Myocyte (in vitro differentiated cells): ENCODE results near the gene BCAS3. TPM values are rescaled to one million over a fixed set of nuclear protein-coding genes. Genes with fewer than 3 reads are reported as not detected.
A peak's percentile ranks its signal among the peaks of the same experiment; 100 is the strongest.
"Not testable (repeated sequence)": the region's sequence is repeated elsewhere in the genome, so short reads cannot be mapped to it uniquely, and the experiment has no call there.

Source experiments
- DNase-seq: peaks from one replicate; pipeline ENCODE4 v3.0.0-alpha.2; 2012; ENCODE audit warnings: low read depth
- total RNA-seq: library from RNA; depleted of rRNA; stranded (reverse); fragments of >200 nt; gene quantifications from 2 replicates; pipeline ENCODE4 v1.2.3, GENCODE V29; 2014

Gene BCAS3
- total RNA-seq, 1 donor from 2014 or later = 18.1 TPM

DNA sequence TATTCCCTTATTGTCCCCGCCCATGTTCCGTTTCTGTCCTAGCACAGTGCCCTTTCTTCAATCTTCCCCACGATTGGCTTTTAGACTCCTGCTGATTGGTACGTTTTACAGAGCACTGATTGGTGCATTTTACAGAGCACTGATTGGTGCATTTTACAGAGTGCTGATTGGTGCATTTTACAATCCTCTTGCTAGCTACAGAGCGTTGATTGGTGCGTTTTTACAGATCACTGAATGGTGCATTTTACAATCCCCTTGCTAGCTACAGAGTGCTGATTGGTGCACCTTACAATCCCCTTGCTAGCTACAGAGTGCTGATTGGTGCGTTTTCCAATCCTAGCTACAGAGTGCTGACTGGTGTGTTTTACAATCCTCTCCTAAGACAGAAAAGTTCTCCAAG lies 3.0 kb upstream of the BCAS3 start:
- DNase-seq = not testable (repeated sequence)

DNA sequence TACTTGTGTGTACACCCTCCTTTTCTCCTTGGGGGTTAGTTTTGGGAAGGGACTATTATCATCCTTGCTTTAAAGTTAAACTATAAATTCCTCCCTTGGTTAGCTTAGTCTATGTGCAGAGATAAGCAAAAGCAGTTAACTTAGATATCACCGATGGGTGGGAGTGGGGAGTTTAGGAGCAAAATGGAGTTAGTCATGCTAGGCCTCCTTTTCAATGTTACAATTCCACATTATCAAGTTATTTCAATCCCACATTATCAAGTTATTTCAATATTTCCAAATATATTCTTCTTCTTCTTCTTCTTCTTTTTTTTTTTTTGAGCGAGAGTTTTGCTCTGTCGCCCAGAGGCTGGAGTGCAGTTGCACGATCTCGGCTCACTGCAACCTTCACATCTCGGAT lies 1.7 kb upstream of the BCAS3 start:
- no peak for DNase-seq

DNA sequence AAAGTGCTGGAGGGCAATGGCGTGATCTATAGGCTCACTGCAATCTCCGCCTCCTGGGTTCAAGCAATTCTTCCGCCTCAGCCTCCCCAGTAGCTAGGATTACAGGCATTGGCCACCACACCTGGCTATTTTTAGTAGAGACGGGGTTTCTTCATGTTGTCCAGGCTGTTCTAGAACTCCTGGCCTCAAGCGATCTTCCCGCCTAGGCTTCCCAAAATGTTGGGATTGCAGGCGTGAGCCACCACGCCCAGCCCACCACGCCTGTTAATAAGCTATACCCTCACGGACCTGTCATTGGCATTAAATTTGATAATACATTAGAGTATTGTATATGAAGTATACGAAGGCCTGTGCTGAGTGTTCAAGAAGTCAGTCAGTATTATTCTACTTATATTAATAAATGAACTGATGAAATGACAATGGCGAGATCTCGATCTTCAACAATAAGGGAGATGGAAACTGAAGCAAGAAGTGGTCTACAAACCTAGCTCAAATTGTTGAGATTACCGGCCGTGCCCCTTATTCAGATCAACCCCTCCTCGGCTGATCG lies 818 bp upstream of the BCAS3 start:
- DNase-seq = no peak

DNA sequence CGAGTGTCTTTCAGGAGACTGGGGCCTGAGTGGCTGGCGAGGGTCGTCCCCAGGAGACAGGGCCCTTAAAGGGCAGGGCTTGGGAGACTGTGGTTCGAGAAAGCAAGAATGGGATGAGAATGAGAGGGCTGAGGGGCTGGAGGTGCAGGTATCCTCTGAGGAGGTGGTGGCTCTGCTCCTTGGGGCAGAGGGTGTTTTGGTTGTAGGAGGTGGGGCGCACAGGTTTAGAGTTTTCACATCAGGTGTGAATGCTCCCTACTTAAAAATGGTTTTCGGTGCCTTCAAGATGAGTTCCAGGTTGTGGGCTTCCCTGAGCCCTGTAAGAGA lies 430 bp downstream of the BCAS3 start:
- no peak for DNase-seq

DNA sequence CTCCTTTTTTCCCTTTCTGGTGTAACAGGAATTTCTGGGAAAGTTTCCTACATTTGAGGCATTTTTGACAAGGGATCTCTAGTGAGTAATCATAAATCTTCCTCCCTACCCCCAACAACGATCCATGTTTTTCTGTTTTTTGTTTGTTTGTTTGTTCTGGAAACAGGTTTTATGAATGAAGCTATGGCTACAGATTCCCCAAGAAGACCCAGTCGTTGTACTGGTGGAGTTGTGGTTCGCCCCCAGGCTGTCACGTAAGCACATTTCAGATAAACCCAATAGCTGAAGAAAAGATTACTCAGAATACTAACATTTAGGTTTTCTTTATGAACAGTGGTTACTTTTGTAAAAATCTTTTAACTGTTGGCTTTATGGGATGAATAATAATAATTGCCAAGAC lies 1.6 kb downstream of the BCAS3 start:
- no peak for DNase-seq

DNA sequence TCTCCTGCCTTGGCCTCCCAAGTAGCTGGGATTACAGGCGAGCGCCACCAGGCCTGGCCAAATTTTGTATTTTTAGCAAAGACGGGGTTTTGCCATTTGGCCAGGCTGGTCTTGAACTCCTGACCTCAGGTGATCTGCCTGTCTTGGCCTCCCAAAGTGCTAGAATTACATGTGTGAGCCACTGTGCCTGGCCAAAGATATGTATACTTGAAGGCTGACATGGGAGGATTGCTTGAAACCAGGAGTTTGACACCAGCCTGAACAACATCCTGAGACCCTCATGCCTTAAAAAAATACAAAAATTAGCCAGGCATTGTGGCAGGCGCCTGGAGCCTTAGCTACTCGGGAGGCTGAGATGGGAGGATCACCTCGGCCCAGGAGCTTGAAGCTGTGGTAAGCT lies 3.1 kb downstream of the BCAS3 start:
- DNase-seq = no peak

DNA sequence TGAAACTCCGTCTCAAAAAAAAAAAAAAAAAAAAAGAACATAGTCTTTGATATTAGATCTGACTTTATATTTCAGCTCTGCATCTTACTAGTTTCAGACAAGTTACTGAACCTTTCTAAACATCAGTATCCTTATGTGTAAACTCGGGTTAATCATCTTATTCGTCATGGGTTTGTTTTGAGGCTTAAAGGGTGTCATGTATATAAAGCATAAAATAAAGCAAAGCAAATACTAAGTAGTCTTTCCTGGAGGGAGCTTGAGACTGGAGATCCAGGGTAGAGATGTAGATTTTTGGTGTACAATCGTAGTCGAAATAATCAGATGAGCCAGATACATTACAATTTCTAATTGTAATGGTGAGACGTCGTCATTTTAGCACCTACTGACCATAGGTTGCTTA lies 7.8 kb downstream of the BCAS3 start:
- DNase-seq = no peak

DNA sequence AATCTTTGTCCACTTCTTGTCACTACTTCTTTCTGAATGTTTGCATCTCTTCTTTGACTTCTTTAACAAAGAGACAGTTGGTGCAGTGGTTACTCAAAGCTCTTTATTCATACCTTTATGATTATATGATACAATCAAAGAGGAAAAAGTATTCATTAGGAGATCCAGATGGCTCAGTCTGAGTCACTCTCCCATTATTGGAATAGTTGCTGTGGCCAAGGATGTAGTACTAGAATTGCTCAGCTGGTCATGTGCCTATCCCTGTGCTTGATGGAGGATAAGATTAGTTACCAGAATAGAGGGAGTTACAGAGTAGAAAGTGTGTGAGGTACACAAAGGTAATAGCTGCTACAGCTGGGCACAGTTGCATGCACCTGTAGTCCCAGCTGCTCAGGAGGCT lies 18.3 kb downstream of the BCAS3 start:
- DNase-seq = peak; percentile 29

DNA sequence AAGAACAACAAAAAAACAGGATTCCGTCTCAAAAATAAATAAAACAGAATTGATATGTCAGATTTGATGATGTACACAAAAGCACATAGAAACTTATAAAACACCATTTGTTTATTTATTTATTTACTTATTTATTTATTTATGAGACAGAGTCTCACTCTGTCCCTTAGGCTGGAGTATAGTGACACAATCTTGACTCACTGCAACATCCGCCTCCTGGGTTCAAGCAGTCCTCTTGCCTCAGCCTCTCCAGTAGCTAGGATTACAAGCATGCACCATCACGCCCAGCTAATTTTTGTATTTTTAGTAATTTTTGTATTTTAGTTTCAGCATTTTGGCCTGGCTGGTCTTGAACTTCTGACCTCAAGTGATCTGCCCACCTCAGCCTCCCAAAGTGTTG lies 21.4 kb downstream of the BCAS3 start:
- no peak for DNase-seq

DNA sequence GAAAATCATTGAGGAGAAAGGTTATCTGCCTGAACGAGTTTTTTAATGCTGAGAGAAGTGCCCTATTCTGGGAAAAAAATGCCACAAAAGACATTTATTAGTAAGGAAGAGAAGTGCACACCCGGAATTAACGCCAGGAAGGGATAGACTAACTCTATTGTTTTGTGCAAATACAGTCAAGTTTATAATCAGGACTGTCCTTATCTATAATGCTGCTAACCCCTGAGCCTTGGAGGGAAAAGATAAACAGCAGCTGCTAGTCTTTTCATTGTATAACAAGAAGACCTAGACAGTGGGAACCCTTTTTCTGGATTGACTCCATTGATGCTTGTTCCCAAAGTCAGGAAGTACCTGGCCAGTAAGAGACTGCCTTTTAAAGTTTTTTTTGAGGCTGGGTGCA lies 26.5 kb downstream of the BCAS3 start:
- DNase-seq = no peak

DNA sequence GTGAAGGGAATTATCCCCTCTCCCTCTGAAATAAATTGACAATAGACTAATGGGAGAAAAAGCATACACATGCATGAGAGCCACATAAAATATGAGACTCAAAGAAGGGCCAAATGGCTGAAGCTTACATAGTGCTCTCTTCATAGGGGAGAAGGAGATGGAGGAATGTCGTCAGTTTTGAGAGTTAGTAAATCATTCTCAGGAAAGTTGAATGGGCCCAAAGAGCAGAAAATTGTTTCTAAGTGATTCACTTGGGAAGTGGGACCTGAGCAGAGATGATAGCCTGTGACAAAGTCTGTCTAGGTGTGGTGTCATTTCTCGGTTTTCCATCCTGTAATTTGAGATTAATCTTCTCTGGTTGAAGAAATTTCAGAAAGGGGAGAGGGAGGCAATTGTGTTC lies 35.0 kb downstream of the BCAS3 start:
- no peak for DNase-seq

DNA sequence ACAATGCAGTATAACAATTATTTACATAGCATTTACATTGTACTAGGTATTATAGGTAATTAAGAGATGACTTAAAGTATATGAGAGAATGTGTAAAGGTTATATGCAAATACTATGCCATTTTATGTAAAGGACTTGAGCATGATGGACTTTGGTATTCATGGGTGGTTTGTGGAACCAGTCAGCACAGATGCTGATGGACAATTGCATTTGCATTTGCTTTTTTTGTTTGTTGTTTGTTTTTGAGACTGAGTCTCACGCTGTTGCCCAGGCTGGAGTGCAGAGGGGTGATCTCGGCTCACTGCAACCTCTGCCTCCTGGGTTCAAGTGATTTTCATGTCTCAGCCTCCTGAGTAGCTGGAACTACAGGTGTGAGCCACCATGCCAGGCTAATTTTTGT lies 36.0 kb downstream of the BCAS3 start:
- DNase-seq = no peak

DNA sequence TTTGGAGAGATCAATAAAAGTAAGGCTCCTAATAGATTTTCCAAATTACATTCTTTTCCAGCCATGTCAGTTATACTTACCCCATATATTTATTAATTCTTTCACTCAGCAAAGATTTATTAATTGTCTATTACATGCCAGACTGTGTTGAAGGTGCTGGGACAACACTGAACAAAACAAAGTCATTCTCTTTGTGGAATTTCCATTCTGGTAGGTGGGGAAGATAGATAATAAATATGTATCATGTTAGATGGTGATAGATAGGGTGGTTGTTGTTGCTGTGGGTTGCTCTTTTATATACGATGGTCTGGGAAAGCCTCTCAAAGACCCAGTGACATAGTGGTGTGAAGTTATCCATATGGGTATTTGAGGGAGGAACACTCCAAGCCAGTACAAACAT lies 39.1 kb downstream of the BCAS3 start:
- no peak for DNase-seq

DNA sequence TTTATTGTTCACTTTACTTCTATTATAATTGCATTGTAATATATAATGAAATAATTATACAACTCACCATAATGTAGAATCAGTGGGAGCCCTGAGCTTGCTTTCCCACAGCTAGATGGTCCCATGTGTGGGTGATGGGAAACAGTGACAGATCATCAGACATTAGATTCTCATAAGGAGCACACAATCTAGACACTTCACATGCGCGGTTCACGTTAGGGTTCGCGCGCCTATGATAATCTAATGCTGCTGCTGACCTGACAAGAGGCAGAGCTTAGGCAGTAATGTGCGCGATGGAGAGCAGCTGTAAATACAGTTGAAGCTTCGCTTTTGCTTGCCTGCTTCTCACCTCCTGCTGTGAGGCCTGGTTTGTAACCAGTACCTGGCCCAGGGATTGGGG lies 40.2 kb downstream of the BCAS3 start:
- no peak for DNase-seq

DNA sequence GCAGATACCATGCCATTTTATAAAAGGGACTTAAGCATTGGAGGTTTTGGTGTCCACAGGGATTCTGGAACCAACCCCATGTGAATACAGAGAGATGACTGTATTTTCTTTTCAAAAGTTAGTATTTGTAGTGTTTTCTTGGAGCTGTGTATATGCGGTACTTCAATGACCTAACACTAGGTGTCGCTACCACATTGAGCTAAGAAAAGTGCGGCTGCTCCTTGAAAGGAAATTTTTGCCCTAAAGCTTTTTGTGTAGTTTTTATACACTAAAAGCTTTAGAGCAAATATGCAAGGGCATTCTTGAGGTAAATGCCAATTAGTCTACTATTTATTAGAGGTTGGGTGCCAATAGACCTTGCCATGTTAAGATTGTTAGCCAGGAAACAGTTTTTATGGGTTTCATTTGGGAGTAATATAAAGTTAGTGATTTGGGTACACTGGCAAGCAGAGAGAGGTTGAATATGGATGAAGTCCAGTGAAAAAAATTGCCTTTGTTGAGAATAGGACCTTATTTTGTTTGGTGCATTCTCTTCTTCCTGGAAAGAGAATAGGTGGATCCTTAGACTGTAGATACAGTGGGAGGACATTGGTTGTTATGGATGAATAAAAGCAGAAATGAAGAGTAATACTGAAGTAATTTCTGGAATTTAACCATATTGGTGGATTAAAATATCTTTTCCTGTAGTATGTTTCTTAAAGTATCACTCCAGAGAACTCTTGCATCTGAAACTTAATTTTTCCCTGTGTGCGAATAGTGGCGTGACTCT lies 43.3 kb downstream of the BCAS3 start:
- peak; percentile 72 for DNase-seq

DNA sequence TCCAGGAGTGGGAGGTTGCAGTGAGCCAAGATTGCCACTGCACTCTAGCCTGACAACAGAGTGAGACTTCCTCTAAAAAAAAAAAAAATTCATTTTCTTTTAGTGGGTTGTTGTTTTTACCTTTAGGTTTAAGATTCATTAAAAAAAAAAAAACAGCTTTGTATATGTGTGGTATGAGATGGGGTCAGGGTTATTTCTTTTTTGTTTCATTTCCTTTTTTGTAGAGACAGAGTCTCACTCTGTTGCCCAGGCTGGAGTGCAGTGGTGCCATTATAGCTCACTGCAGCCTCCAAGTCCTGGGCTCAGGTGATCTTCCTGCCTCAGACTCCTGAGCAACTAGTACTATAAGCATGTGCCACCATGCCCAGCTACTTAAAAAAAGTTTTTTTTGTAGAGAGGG lies 47.0 kb downstream of the BCAS3 start:
- DNase-seq = no peak

DNA sequence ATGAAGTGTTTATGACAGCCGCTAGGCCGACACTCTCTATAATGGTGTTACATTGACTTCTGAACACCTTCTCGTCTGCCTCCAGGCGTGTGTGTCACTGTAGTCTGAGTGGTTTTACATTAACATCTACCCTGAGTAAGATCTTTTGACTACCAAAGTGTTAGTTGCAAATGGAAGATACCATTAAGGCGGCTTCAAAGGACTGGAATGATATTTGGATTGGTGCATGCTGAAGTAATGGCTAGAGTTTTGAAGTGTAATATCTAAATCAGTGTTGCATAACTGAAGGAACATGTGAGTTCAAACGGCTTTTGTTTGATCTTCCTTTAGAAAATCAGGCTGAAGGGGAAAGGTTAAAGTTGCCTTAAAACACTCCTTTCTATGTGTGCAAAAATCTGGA lies 52.2 kb downstream of the BCAS3 start:
- no peak for DNase-seq

DNA sequence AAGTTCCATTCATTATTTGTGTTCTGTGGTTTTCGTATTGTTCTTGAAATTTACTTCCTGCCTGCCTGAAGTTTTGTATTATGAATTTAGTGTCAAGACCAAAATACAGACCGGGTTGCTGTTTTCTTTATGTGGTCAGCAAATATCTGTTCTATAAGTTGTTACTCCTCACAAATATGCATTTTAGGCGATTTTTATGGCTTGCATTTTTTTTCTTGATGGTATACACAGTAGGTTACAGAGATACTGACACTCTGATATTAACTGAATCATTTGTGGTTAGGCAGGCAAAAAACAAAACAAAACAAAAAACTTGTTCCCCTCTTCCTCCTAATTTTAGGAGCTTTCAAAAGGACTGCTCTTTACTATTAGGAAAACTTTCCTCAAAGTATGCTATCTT lies 52.6 kb downstream of the BCAS3 start:
- no peak for DNase-seq

DNA sequence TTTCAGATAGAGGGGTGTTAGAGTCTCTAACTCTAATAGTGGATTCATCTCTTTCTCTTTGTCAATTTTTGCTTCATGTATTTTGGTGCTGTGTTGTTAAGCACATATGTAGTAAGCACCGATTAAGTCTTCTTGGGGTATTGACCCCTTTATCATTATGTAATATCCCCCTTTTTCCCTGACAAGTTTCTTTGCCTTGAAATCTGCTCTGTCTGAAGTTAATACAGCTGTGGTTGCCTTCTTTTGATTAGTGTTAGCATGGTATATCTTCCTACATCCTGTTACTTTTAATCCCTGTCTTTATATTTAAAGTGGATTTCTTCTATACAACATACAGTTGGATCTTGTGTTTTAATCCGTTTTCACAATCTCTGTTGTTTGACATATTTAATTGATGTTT lies 60.6 kb downstream of the BCAS3 start:
- no peak for DNase-seq

DNA sequence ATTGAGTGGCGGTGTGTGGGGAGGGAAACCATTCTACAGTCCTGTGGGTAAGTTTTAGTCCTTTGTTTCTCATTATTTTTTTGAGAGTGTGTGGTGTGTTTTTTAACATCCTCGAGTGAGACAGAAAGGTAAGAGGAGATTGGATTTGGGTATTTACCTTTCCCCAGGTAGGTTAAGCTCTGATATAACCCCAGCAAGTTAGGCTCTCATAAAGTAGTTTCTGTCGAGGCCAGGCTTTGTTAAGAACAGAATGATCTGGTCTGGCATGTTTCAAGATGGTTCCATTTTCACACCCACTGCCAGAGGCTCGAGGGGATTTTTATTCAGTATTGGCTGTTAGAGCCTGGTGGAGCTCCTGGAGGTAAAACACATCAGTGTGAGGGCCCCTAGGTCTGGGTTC lies 62.9 kb downstream of the BCAS3 start:
- no peak for DNase-seq

DNA sequence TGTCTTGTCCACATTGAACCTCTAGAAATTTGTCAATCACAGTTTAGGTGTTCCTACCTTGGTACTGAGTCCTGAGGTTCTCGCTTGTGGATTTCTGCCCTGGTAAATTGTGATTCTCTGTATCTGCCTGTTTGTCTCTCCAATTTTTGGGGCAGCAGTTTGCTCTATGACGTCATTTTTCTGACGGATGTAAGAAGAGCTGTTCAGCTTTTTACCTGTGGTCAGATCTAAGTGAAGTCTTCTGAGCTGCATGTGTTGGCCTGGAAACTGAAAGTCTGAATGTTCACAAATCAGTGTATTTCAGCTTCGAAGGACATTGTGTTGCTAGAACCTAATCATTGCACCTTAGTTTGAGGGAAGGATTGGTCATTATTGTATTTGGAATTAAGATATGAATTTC lies 63.4 kb downstream of the BCAS3 start:
- DNase-seq = no peak

DNA sequence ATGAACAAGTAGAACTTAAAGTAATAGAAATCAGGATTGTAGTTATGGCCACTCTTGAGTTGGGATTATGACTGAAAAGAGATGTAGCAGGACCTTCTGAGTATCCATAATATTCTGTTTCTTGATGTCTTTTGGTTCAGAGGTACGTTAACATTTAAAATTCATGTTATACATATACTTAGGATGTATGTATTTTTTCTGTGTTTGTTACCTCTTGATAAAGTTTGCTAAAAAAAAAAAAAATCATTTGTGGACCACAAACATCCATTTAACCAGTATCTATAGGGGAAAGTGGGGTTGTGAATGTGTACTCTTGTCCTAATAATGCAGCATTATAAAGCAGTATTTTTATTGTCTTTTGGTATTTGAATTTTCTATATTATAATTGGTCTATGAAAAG lies 65.6 kb downstream of the BCAS3 start:
- DNase-seq = no peak

DNA sequence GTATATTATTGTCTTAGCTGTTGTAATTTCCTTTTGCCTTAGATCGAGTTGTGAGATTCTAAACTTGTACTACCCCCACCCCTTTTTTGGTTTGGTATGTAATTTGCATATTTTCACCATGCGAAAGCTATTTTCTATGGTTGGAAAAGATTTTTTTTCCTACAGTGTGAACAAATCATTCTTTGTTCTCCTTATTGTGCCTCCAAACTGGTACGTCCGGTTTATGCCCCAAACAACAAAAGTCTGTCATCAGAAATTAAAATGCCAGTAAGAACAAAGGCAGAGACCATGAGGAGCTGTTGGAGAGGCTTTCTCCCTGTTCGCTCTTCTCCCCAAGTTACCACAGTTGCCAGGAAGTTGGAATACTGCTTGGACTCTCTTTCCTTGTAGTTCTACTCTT lies 66.1 kb downstream of the BCAS3 start:
- peak; percentile 51 for DNase-seq
